ENCODE data around the gene SDK1. TPM values are rescaled to one million over a fixed set of nuclear protein-coding genes. Genes with fewer than 3 reads are reported as not detected.

The SDK1 gene
- total RNA-seq, 1 donor from 2014 or later: 225 TPM

GRCh38 chr7:4172883-4173282 is 871.8 kb downstream of the SDK1 start:
- Mint-ChIP-seq H3K4me3 (ENCODE audit: unreplicated experiment) (no peak overlapping the region), H3K4me1 (ENCODE audit: low read depth, unreplicated experiment) (peaks cover 25% of the 10 kb centered on the region), H3K27me3 (ENCODE audit: unreplicated experiment) (peaks cover 27% of the 10 kb centered on the region), H3K36me3 (ENCODE audit: unreplicated experiment) (peaks cover 22% of the 10 kb centered on the region), H3K27ac (ENCODE audit: unreplicated experiment) (no peak overlapping the region), H3K9me3 (ENCODE audit: unreplicated experiment) (peaks cover 32% of the 10 kb centered on the region)
- DNase-seq: no peak
- TF ChIP-seq, protein P1, sequence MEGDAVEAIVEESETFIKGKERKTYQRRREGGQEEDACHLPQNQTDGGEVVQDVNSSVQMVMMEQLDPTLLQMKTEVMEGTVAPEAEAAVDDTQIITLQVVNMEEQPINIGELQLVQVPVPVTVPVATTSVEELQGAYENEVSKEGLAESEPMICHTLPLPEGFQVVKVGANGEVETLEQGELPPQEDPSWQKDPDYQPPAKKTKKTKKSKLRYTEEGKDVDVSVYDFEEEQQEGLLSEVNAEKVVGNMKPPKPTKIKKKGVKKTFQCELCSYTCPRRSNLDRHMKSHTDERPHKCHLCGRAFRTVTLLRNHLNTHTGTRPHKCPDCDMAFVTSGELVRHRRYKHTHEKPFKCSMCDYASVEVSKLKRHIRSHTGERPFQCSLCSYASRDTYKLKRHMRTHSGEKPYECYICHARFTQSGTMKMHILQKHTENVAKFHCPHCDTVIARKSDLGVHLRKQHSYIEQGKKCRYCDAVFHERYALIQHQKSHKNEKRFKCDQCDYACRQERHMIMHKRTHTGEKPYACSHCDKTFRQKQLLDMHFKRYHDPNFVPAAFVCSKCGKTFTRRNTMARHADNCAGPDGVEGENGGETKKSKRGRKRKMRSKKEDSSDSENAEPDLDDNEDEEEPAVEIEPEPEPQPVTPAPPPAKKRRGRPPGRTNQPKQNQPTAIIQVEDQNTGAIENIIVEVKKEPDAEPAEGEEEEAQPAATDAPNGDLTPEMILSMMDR (IDR thresholded peaks at IDR 0.05; ENCODE audit: partially characterized antibody, unreplicated experiment): no peak

GRCh38 chr7:4173615-4174014 is 872.6 kb downstream of the SDK1 start:
- Mint-ChIP-seq H3K27ac (ENCODE audit: unreplicated experiment) (no peak overlapping the region), H3K4me3 (ENCODE audit: unreplicated experiment) (no peak overlapping the region), H3K36me3 (ENCODE audit: unreplicated experiment) (peaks cover 23% of the 10 kb centered on the region), H3K4me1 (ENCODE audit: low read depth, unreplicated experiment) (peaks cover 21% of the 10 kb centered on the region), H3K27me3 (ENCODE audit: unreplicated experiment) (peaks cover 31% of the 10 kb centered on the region), H3K9me3 (ENCODE audit: unreplicated experiment) (peaks cover 36% of the 10 kb centered on the region)
- no peak for DNase-seq
- TF ChIP-seq, protein P1 (IDR thresholded peaks at IDR 0.05; ENCODE audit: partially characterized antibody, unreplicated experiment): no peak

DNA sequence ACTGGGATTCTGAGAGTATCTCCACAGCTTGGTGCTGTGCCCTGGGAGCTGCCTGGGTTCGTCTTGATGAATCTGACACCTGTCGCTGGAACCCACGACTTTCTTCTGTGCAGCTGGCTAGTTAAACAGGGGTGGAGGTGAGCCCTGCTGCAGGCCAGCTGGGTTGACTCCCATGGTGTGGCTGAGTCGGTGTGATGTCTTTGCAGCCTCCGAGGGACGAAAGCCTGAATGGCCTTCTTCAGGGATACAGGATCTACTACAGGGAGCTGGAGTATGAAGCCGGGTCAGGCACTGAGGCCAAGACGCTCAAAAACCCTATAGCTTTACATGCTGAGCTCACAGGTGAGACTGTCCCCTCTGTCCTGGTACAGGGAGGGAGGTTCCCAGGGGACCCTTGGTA is 873.0 kb downstream of the SDK1 start:
- no peak for DNase-seq
- peaks cover 26% of the 10 kb centered on the region for H3K36me3 Mint-ChIP-seq (ENCODE audit: unreplicated experiment)
- peak overlapping the region; percentile 17 for H3K27ac Mint-ChIP-seq (ENCODE audit: unreplicated experiment)
- peaks cover 31% of the 10 kb centered on the region for H3K27me3 Mint-ChIP-seq (ENCODE audit: unreplicated experiment)
- H3K9me3 Mint-ChIP-seq (ENCODE audit: unreplicated experiment): peaks cover 38% of the 10 kb centered on the region
- H3K4me3 Mint-ChIP-seq (ENCODE audit: unreplicated experiment): no peak overlapping the region
- TF ChIP-seq, protein P1 (IDR thresholded peaks at IDR 0.05; ENCODE audit: partially characterized antibody, unreplicated experiment): no peak
- H3K4me1 Mint-ChIP-seq (ENCODE audit: low read depth, unreplicated experiment): peaks cover 23% of the 10 kb centered on the region

DNA sequence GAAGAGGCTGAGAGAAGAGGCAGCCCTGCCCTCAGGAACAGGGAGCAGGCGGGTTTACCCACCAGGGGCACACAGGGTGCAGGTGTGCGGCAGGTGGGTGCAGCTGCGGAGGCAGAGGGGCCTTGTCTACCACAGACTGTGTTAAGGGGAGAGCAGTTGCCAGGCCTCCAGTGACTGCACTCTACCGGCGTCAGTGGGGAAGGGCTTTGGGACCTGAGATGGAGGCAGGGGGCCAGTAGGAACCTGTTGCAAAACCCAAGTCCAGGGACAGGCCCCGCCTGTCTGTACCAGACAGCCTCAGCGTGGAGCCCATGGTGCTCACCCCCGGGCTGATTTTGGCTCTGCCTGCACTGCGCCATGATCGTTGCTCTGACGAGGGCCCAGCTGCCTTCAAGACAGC is 873.4 kb downstream of the SDK1 start:
- Mint-ChIP-seq H3K9me3 (ENCODE audit: unreplicated experiment) (peaks cover 38% of the 10 kb centered on the region), H3K4me1 (ENCODE audit: low read depth, unreplicated experiment) (peaks cover 22% of the 10 kb centered on the region), H3K27ac (ENCODE audit: unreplicated experiment) (no peak overlapping the region), H3K27me3 (ENCODE audit: unreplicated experiment) (peaks cover 29% of the 10 kb centered on the region), H3K36me3 (ENCODE audit: unreplicated experiment) (peaks cover 26% of the 10 kb centered on the region), H3K4me3 (ENCODE audit: unreplicated experiment) (no peak overlapping the region)
- no peak for DNase-seq
- TF ChIP-seq, protein P1 (IDR thresholded peaks at IDR 0.05; ENCODE audit: partially characterized antibody, unreplicated experiment): no peak

DNA sequence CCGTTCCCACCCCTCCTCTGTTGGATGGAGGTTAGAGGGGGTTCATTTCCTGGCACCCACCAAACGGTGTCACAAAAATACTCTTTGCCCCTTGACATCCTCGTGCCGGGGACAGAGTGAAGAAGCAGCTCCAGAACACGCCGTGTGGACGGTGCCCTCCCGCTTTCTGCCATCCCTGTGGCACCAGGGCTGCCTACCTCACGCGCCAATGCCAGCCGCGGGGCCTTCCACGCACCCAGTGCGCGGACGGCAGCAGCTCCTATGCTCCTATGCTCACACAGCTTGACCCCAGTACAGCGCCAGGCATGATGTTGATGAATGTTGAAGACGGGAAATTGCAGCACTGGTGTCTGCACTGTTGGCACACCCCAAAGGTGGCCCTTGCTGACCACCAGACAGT is 873.8 kb downstream of the SDK1 start:
- TF ChIP-seq, protein P1 (IDR thresholded peaks at IDR 0.05; ENCODE audit: partially characterized antibody, unreplicated experiment): no peak
- Mint-ChIP-seq H3K27ac (ENCODE audit: unreplicated experiment) (no peak overlapping the region), H3K27me3 (ENCODE audit: unreplicated experiment) (peaks cover 28% of the 10 kb centered on the region), H3K9me3 (ENCODE audit: unreplicated experiment) (peaks cover 38% of the 10 kb centered on the region), H3K4me3 (ENCODE audit: unreplicated experiment) (no peak overlapping the region), H3K36me3 (ENCODE audit: unreplicated experiment) (peaks cover 26% of the 10 kb centered on the region), H3K4me1 (ENCODE audit: low read depth, unreplicated experiment) (peaks cover 22% of the 10 kb centered on the region)
- DNase-seq: no peak
